K562 (cell line): ENCODE measurements around the gene EFNA2. TPM values are rescaled to one million over a fixed set of nuclear protein-coding genes. Genes with fewer than 3 reads are reported as not detected.

Experiments used
- BRF1 ChIP-seq: IDR thresholded peaks from 3 replicates; pipeline ENCODE4 v1.6.1; 2011; ENCODE audit warnings: borderline replicate concordance, mild to moderate bottlenecking; ENCODE audit not compliant: insufficient read length; ENCODE audit errors: extremely low read depth
- CBX5 ChIP-seq: IDR thresholded peaks from 2 replicates; pipeline ENCODE4 v1.6.1; 2014; ENCODE audit warnings: low read depth, borderline replicate concordance
- CCNT2 ChIP-seq: IDR thresholded peaks from 2 replicates; pipeline ENCODE4 v1.6.1; 2011; ENCODE audit warnings: borderline replicate concordance, low read depth, mild to moderate bottlenecking, moderate library complexity, mixed read lengths, low read length; ENCODE audit not compliant: insufficient read length; ENCODE audit errors: extremely low read depth
- CEBPB ChIP-seq: fragments of 450-650 bp; IDR thresholded peaks from 2 replicates; pipeline ENCODE4 v1.6.1; 2016; ENCODE audit warnings: missing genetic modification characterization, missing compliant biosample characterization
- E2F3 ChIP-seq: fragments of 250-450 bp; sonication (Bioruptor Pico); IDR thresholded peaks from 2 replicates; pipeline ENCODE4 v1.4.0; 2020; ENCODE audit warnings: mild to moderate bottlenecking
- EGR1 ChIP-seq: fragments of 450-650 bp; conservative IDR thresholded peaks from 2 replicates; pipeline ENCODE4 v1.6.1; 2017; ENCODE audit warnings: mild to moderate bottlenecking
- FOXP4 ChIP-seq: sonication (generic); formaldehyde crosslinking; IDR thresholded peaks from 2 replicates; pipeline ENCODE4 v1.8.0; 2022; ENCODE audit warnings: mild to moderate bottlenecking, missing genetic modification reagents, borderline replicate concordance
- FUS ChIP-seq: fragments of 200-400 bp; formaldehyde crosslinking; optimal IDR thresholded peaks from 2 replicates; pipeline ENCODE3; 2017; ENCODE audit warnings: low read depth, low read length
- GABPB2 ChIP-seq: fragments of 250-450 bp; sonication (Bioruptor Pico); conservative IDR thresholded peaks from 2 replicates; pipeline ENCODE4 v1.5.1; 2021; ENCODE audit warnings: mild to moderate bottlenecking
- HDAC8 ChIP-seq: fragments of 450-650 bp; IDR thresholded peaks from 2 replicates; pipeline ENCODE4 v1.6.1; 2016; ENCODE audit warnings: mild to moderate bottlenecking, missing genetic modification characterization, moderate library complexity, missing compliant biosample characterization
- JUN ChIP-seq, 2 experiments: sonication (generic) in 1 of 2; formaldehyde crosslinking in 1 of 2; IDR thresholded peaks; 2 replicates each; pipeline versions ENCODE4 v1.6.1 to v1.8.0; 2012 to 2022; ENCODE audit warnings: borderline replicate concordance in 2 of 2, mild to moderate bottlenecking in 2 of 2, improper control_type of control experiment in 1 of 2, low read depth in 1 of 2, low read length in 1 of 2, missing genetic modification reagents in 1 of 2
- KLF13 ChIP-seq: fragments of 450-650 bp; IDR thresholded peaks from 2 replicates; pipeline ENCODE4 v1.6.1; 2016; ENCODE audit warnings: missing genetic modification characterization, low read depth, mild to moderate bottlenecking, missing compliant biosample characterization, moderate library complexity, borderline replicate concordance
- NCOA2 ChIP-seq, 2 experiments: fragments of 450-650 bp; IDR thresholded peaks; 2 replicates each; pipeline ENCODE4 v1.6.1; 2018; ENCODE audit warnings: mild to moderate bottlenecking in 2 of 2, moderate library complexity in 1 of 2; ENCODE audit not compliant: partially characterized antibody in 2 of 2
- NR1H2 ChIP-seq: sonication (generic); formaldehyde crosslinking; IDR thresholded peaks from 2 replicates; pipeline ENCODE4 v1.4.0; 2020; ENCODE audit warnings: mild to moderate bottlenecking, missing genetic modification reagents
- NR3C1 ChIP-seq: sonication (generic); formaldehyde crosslinking; IDR thresholded peaks from 2 replicates; pipeline ENCODE4 v1.8.1; 2022; ENCODE audit warnings: missing genetic modification reagents
- PRPF4 ChIP-seq: fragments of 200-400 bp; formaldehyde crosslinking; IDR thresholded peaks from one replicate; pipeline ENCODE4 v1.6.1; 2017; ENCODE audit warnings: low read length, low read depth, mild to moderate bottlenecking; ENCODE audit not compliant: insufficient read depth, poor library complexity, severe bottlenecking
- RBM39 ChIP-seq: fragments of 200-400 bp; formaldehyde crosslinking; optimal IDR thresholded peaks from 2 replicates; pipeline ENCODE3; 2018; ENCODE audit warnings: low read depth, low read length
- SMARCB1 ChIP-seq: IDR thresholded peaks from 2 replicates; pipeline ENCODE4 v1.6.1; 2011; ENCODE audit warnings: improper control_type of control experiment, low read depth; ENCODE audit not compliant: insufficient read length
- TAF7 ChIP-seq: fragments of 450-650 bp; IDR thresholded peaks from 2 replicates; pipeline ENCODE4 v1.6.1; 2016; ENCODE audit warnings: missing genetic modification characterization, missing compliant biosample characterization
- TCF7 ChIP-seq: sonication (generic); IDR thresholded peaks from 2 replicates; pipeline ENCODE4 v1.6.1; 2016; ENCODE audit warnings: antibody characterized with exemption, borderline replicate concordance
- THRAP3 ChIP-seq: fragments of 450-650 bp; IDR thresholded peaks from 2 replicates; pipeline ENCODE4 v1.6.1; 2016; ENCODE audit warnings: mild to moderate bottlenecking, inconsistent platforms, borderline replicate concordance
- ZNF511 ChIP-seq: sonication (generic); formaldehyde crosslinking; IDR thresholded peaks from 2 replicates; pipeline ENCODE4 v1.8.0; 2022; ENCODE audit warnings: mild to moderate bottlenecking, missing genetic modification reagents
- ZNF583 ChIP-seq: fragments of 250-450 bp; sonication (Bioruptor Pico); IDR thresholded peaks from 2 replicates; pipeline ENCODE4 v1.4.0; 2020
- polyA plus RNA-seq, 8 experiments: library from polyadenylated mRNA; depleted of rRNA in 4 of 8; stranded (reverse) in 5 of 8; unstranded in 3 of 8; fragments of >200 nt; fragmentation: Nextera tagmentation in 2 of 8; fragmentation: Illumina TruSeq in 1 of 8; extraction: Ambion mirVana in 2 of 8; extraction: Trizol in 1 of 8; gene quantifications; 2 replicates each; pipeline versions ENCODE4 v1.2.1 to v1.2.3, GENCODE V29; 2011 to 2014; ENCODE audit warnings: inconsistent platforms in 1 of 8, missing spikeins in 1 of 8
- total RNA-seq, 7 experiments: library from RNA; depleted of rRNA in 6 of 7; stranded (reverse); fragments of >200 nt in 6 of 7; fragmentation: Illumina TruSeq in 2 of 7; extraction: Trizol in 2 of 7; gene quantifications; 2 replicates each; pipeline versions ENCODE4 v1.2.1 to v1.2.3, GENCODE V29; 2011 to 2021; ENCODE audit warnings: low replicate concordance in 1 of 7
- TF ChIP-seq, protein P1 (sequence below): sonication (generic); formaldehyde crosslinking; IDR thresholded peaks from 2 replicates; pipeline ENCODE4 v1.9.0; 2022; ENCODE audit warnings: mild to moderate bottlenecking, missing genetic modification reagents
- TF ChIP-seq, protein P2 (sequence below): fragments of 250-450 bp; sonication (Bioruptor Pico); IDR thresholded peaks from 2 replicates; pipeline ENCODE4 v1.8.0; 2021; ENCODE audit warnings: moderate library complexity, mild to moderate bottlenecking, inconsistent platforms

Gene EFNA2
- total and polyA plus RNA-seq, 9 of the 15 experiments (the other 6 are each of a cell fraction or from before 2014, with no cell fraction given) = 0.11 to 0.44 (median 0.15) TPM; not detected in 6

- TF ChIP-seq CCNT2 (peak; percentile 83), RBM39 (peak; percentile 82), GABPB2 (CRISPR knock-in tag) (peak; percentile 78), FOXP4 (CRISPR knock-in tag) (peak; percentile 23; the same call in 1 of the 2 replicates), BRF1 (no peak), FUS (peak; percentile 79), NCOA2 (IDR thresholded peaks at IDR 0.05; ENCODE audit: partially characterized antibody in 2 of 2) (no peak), E2F3 (peak; percentile 92), NR1H2 (CRISPR knock-in tag) (no peak), NR3C1 (CRISPR knock-in tag) (no peak), PRPF4 (peak; percentile 70), EGR1 (peak; percentile 56; the same call in 1 of the 2 replicates), KLF13 (tag) (0 out of 2 replicates have a peak, but pooled peaks have one; percentile 69), TCF7 (no peak), ZNF583 (CRISPR knock-in tag) (peak; percentile 83; the same call in 1 of the 2 replicates), JUN (IDR thresholded peaks at IDR 0.05; ENCODE audit: borderline replicate concordance, low read depth, low read length) (peak; percentile 20; the same call in 1 of the 2 replicates), JUN (CRISPR knock-in tag; IDR thresholded peaks at IDR 0.05; ENCODE audit: borderline replicate concordance) (no peak), CBX5 (no peak), HDAC8 (tag) (0 out of 2 replicates have a peak, but pooled peaks have one; percentile 51), SMARCB1 (no peak), ZNF511 (peak; percentile 63), TAF7 (no peak), THRAP3 (no peak), CEBPB (tag) (no peak)
- TF ChIP-seq, protein P1, sequence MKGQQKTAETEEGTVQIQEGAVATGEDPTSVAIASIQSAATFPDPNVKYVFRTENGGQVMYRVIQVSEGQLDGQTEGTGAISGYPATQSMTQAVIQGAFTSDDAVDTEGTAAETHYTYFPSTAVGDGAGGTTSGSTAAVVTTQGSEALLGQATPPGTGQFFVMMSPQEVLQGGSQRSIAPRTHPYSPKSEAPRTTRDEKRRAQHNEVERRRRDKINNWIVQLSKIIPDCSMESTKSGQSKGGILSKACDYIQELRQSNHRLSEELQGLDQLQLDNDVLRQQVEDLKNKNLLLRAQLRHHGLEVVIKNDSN (CRISPR knock-in tag) = peak; percentile 81
- TF ChIP-seq, protein P2, sequence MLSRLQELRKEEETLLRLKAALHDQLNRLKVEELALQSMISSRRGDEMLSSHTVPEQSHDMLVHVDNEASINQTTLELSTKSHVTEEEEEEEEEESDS = no peak
These were observed 16.0 kb upstream of the EFNA2 start (continued) for GRCh38 chr19:1269478-1270212.
